ENCODE results near the gene CAVIN2.

The CAVIN2 gene, protein sequence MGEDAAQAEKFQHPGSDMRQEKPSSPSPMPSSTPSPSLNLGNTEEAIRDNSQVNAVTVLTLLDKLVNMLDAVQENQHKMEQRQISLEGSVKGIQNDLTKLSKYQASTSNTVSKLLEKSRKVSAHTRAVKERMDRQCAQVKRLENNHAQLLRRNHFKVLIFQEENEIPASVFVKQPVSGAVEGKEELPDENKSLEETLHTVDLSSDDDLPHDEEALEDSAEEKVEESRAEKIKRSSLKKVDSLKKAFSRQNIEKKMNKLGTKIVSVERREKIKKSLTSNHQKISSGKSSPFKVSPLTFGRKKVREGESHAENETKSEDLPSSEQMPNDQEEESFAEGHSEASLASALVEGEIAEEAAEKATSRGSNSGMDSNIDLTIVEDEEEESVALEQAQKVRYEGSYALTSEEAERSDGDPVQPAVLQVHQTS

GRCh38 chr2:191846515-191847476 lies at the start of gene CAVIN2:
Gene CAVIN2 (minus strand): TSS chr2:191847088. CDS start chr2:191846925, 163 bp downstream.
- DNase-seq (ENCODE audit: low read depth in 1 of 2, low spot score in 1 of 2) = no peak

- no peak for DNase-seq (ENCODE audit: low read depth in 1 of 2, low spot score in 1 of 2)
Observed at GRCh38 chr2:191895743-191896142, 48.9 kb upstream of the CAVIN2 start.

- DNase-seq (ENCODE audit: low read depth in 1 of 2, low spot score in 1 of 2) = no peak
Observed at GRCh38 chr2:191895195-191895594, 48.3 kb upstream of the CAVIN2 start.

DNA sequence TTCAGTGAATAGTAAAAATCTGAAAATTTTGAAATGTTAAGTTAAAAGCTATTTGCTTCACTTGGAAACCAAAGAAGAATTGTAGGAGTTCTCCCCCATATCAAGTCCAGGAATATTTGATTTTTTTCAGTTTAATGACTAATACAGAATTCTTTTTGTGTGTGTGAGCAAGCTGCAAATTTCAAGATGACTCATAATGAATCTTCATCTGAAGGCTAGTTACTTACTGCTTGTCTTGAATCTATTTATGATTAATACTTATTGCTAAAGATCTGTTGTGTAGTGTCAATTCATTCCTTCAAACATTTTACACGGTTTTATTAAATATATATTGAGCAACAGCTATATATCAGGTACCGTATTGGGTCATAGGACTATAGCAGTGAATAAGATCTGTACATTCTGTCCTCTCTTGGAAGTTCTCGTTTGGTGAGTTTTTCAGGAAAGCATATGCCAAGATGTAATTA lies 47.8 kb upstream of the CAVIN2 start:
- DNase-seq (ENCODE audit: low read depth in 1 of 2, low spot score in 1 of 2) = no peak

DNA sequence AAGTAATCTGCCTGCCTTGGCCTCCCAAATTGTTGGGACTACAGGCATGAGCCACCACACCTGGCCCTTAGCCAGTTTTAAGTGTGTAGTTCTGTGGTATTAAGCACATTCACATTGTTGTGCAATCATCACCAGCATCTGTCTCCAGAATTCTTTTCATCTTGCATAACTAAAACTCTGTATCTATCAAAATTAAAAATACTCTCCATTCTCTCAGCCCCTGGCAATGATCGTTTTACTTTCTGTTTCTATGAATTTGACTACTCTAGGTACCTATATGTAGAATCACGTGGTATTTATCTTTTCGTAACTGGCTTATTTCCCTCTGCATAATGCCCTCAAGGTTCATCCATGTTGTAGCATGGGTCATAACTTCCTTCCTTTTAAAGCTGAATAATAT lies 45.5 kb upstream of the CAVIN2 start:
- no peak for DNase-seq (ENCODE audit: low read depth in 1 of 2, low spot score in 1 of 2)

DNA sequence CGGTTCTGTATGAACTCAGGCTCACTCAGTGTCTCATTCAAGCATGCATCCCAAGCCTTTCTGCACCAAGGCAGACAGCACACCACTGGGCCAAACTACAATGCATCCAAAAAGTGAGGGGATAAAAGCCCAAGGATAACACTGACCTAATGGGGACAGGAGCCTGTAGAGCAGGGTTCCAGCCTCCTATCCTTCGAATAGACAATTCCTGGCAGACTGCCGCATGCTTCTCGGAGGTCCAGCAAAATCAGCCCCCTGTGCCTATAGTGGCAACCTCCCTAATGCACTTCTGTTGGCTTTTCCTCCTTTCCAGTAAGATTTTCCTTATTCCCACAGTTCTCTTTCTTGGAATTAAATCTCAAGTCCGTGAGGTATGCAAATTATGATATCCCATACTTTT lies 44.8 kb upstream of the CAVIN2 start:
- DNase-seq (ENCODE audit: low read depth in 1 of 2, low spot score in 1 of 2) = no peak

GRCh38 chr2:191889931-191890330 lies 43.0 kb upstream of the CAVIN2 start:
- DNase-seq (ENCODE audit: low read depth in 1 of 2, low spot score in 1 of 2) = no peak

DNA sequence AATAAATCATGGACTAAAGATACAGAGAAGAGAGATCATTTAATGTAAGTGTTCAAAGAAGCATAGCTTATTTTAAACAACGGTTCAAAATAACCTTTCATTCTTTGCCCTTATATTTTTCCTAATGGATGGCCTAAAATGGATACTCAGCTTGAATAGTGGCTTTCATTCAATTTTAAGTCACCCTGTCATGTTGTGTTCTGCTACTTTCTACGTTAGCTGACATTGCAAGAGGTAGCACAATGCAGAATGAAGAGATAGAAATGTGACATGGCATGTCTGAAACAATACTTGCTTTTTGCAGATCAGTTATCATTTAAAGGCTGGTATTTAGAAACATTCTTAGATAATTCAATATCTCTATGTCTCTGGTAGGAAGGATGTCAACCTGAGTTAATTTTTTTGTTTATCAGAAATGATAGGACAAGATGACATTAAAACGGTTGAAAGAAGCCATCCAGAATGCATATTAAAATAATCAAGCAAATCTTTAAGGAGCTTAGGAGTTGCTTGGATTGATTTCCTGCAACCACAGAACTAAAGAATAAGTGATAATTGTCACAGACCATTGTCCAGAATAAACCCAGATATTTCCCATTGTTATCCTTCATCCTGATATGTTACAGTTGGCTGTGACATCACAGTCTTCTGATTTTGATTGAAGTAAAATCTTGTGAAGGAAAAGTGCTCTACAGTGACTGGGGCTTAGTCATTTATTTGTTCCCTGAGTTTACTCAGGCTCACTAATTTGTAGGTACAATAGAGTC lies 41.7 kb upstream of the CAVIN2 start:
- no peak for DNase-seq (ENCODE audit: low read depth in 1 of 2, low spot score in 1 of 2)

- DNase-seq (ENCODE audit: low read depth in 1 of 2, low spot score in 1 of 2) = no peak
Observed at GRCh38 chr2:191885650-191886049, 38.8 kb upstream of the CAVIN2 start.

- no peak for DNase-seq (ENCODE audit: low read depth in 1 of 2, low spot score in 1 of 2)
Observed at GRCh38 chr2:191885098-191885497, 38.2 kb upstream of the CAVIN2 start.

GRCh38 chr2:191881982-191882816 lies 35.3 kb upstream of the CAVIN2 start:
- no peak for DNase-seq (ENCODE audit: low read depth in 1 of 2, low spot score in 1 of 2)

GRCh38 chr2:191878548-191879279 lies 31.8 kb upstream of the CAVIN2 start:
- no peak for DNase-seq (ENCODE audit: low read depth in 1 of 2, low spot score in 1 of 2)

DNA sequence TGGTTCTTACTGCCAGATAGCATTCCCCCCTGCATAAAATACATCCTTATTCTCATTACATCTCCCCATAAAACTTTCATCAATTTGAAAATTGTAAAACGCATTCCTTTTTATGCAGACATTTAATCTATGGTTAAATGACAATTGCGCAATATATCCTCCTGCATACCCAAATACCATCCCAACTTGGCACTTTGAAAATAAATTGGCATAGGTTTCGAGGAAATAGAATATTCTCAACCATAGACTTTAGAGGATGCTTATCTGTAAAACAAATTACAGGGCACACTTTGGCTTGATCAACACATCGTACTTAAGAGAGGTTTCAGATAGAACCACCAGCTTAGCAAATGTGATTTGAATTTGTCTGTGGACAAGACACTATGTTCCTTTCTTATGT lies 31.0 kb upstream of the CAVIN2 start:
- no peak for DNase-seq (ENCODE audit: low read depth in 1 of 2, low spot score in 1 of 2)

- no peak for DNase-seq (ENCODE audit: low read depth in 1 of 2, low spot score in 1 of 2)
Observed at GRCh38 chr2:191875859-191876258, 29.0 kb upstream of the CAVIN2 start.

DNA sequence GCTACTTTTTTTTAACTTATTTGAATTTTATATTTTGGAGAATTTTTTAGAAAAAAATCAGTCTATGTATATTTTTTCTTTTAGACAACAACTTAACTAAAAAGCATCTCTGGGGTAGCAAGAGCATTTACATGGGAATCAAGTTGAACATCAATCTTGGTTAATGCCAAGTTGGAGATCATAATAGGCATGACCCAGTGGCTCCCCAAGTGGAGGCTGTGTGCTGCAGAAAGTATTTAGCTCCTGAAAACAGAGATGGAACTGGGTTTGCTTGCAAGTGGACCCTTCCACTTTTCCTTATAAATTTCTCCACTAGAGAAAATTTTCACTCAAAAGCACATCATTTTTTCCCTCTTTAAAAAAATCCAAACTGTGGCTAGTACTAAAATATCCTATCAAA lies 23.9 kb upstream of the CAVIN2 start:
- no peak for DNase-seq (ENCODE audit: low read depth in 1 of 2, low spot score in 1 of 2)

DNA sequence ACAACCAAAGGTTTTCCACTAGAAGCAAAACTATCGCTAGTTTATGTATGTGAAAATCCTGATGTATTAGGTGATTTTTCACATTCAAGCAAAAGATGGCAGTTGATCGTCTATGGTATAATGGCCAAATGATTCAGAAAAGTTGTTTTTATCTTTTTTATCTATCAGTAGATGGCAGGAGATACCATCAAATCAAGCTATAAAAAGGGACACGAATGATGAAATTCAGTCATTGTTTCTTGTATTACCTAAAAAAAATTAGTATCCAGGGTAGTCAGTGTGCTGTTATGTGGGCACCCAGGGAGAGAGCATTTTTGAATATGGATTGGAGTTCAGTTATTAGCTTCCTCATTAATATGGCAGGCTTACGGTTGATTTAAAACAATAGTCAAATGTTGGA lies 22.9 kb upstream of the CAVIN2 start:
- no peak for DNase-seq (ENCODE audit: low read depth in 1 of 2, low spot score in 1 of 2)

GRCh38 chr2:191869178-191869577 lies 22.3 kb upstream of the CAVIN2 start:
- no peak for DNase-seq (ENCODE audit: low read depth in 1 of 2, low spot score in 1 of 2)

DNA sequence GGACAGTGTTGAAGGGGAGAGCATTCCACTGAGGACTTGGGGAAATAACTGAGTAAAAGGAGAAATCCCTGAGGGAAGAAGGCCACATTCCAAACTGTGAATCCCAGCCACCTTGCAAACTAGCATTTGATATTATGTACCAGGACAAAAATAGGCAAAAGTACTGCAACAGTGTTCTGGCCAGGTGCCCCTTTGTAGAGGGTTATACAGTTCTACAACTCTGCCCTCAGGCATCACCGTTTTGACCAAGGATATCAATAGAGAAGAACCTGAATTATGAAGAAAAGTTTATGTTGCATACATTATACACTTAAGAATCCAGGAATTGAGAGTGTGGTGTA lies 20.6 kb upstream of the CAVIN2 start:
- no peak for DNase-seq (ENCODE audit: low read depth in 1 of 2, low spot score in 1 of 2)

GRCh38 chr2:191866675-191867506 lies 20.0 kb upstream of the CAVIN2 start:
- DNase-seq (ENCODE audit: low read depth in 1 of 2, low spot score in 1 of 2) = no peak
